HEK293T (cell line): ENCODE measurements around the gene EIF1AX.

Experiments
- ARNT ChIP-seq: fragments of 450-650 bp; IDR thresholded peaks from 2 replicates; pipeline ENCODE4 v1.6.1; 2017; ENCODE audit warnings: mild to moderate bottlenecking
- FOXA1 ChIP-seq: fragments of 450-650 bp; IDR thresholded peaks from 2 replicates; pipeline ENCODE4 v1.6.1; 2016; ENCODE audit warnings: mild to moderate bottlenecking
- FOXK2 ChIP-seq: fragments of 450-650 bp; IDR thresholded peaks from 2 replicates; pipeline ENCODE4 v1.6.1; 2016; ENCODE audit warnings: mild to moderate bottlenecking
- FOXM1 ChIP-seq: fragments of 450-650 bp; IDR thresholded peaks from 2 replicates; pipeline ENCODE4 v1.6.1; 2017; ENCODE audit warnings: mild to moderate bottlenecking, borderline replicate concordance
- L3MBTL2 ChIP-seq: fragments of 450-650 bp; conservative IDR thresholded peaks from 2 replicates; pipeline ENCODE4 v1.6.1; 2016; ENCODE audit warnings: mild to moderate bottlenecking
- NFRKB ChIP-seq: fragments of 450-650 bp; IDR thresholded peaks from 2 replicates; pipeline ENCODE4 v1.6.1; 2016; ENCODE audit warnings: mild to moderate bottlenecking, moderate library complexity
- SP1 ChIP-seq: fragments of 450-650 bp; IDR thresholded peaks from 2 replicates; pipeline ENCODE4 v1.6.1; 2017
- SUZ12 ChIP-seq: fragments of 450-650 bp; IDR thresholded peaks from 2 replicates; pipeline ENCODE4 v1.6.1; 2016; ENCODE audit warnings: mild to moderate bottlenecking
- TARDBP ChIP-seq: fragments of 450-650 bp; IDR thresholded peaks from 2 replicates; pipeline ENCODE4 v1.6.1; 2016
- TF ChIP-seq, protein P1 (sequence below): fragments of 450-650 bp; IDR thresholded peaks from 2 replicates; pipeline ENCODE4 v1.6.1; 2016

DNA sequence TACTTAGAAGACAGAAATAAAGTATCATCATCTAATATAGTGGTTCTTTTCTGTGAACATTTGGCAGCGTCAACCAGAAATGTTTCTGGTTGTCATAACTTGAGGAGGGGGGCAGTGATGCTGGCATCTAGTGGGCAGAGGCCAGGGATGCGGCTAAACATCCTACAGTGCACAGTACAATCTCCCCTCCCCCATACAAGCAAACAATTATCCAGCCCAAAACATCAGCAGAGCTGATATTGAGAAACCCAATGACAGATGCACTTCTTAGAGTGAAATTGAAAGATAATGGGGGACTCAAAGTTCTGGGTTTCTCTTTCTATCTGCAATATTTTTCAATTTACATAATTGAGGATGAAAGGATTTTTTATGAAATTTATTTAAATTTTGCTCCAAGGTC lies 1.9 kb upstream of the EIF1AX start:
- no peak for TF ChIP-seq SP1
- no peak for TF ChIP-seq FOXM1
- no peak for TF ChIP-seq ARNT
- no peak for TF ChIP-seq FOXA1
- TF ChIP-seq, protein P1, sequence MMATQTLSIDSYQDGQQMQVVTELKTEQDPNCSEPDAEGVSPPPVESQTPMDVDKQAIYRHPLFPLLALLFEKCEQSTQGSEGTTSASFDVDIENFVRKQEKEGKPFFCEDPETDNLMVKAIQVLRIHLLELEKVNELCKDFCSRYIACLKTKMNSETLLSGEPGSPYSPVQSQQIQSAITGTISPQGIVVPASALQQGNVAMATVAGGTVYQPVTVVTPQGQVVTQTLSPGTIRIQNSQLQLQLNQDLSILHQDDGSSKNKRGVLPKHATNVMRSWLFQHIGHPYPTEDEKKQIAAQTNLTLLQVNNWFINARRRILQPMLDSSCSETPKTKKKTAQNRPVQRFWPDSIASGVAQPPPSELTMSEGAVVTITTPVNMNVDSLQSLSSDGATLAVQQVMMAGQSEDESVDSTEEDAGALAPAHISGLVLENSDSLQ = no peak
- no peak for TF ChIP-seq FOXK2
- TF ChIP-seq NFRKB = no peak
- no peak for TF ChIP-seq L3MBTL2
- no peak for TF ChIP-seq TARDBP
- TF ChIP-seq SUZ12 = no peak
